ENCODE data around the gene SPIN1. TPM values are rescaled to one million over a fixed set of nuclear protein-coding genes. Genes with fewer than 3 reads are reported as not detected.

The SPIN1 gene
- total and polyA plus RNA-seq, 2 of the 8 experiments (the other 6 are each of a cell fraction or from before 2014, with no cell fraction given), result 69.9 to 139 TPM

DNA sequence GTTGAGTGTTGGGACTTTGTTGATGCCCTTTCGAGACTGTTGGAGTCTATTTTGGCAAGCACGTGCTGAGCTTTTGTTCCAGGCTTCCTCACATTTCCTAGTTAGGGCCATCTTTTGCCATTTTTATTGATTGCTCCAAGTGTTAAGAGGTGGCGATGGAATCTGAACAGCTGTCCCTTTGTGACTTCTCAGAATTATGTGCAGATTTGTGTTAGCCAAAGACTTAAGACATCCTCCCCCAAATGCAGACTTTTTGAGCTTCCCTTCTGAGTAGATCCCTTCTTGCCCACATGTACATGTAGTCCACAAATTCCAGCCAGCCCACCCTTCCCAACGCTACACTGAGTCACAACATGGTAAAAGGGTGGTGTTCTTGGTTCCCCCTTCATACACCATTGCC, 59.2 kb downstream of the SPIN1 start:
- peaks cover 7 to 10% of the 10 kb centered on the region in 2 experiments for H4K20me1 ChIP-seq (replicated peaks in 1 of 2; ENCODE audit: control insufficient read depth in 1 of 2, insufficient read depth in 2 of 2, low read length in 2 of 2)
- H2AK5ac ChIP-seq (ENCODE audit: low read depth, low read length), result 0 out of 2 replicates have a peak overlapping the region, but pooled peaks have one; percentile 70
- DNase-seq (ENCODE audit: low read depth in 1 of 2, low spot score in 2 of 2) (no peak), FAIRE-seq (no peak)
- no peak overlapping the region for H2BK15ac ChIP-seq (ENCODE audit: low read length)
- H3K36me3 ChIP-seq (ENCODE audit: control insufficient read depth in 2 of 4, insufficient read depth in 4 of 4, low read length in 3 of 4), result peaks cover 0 to 17% (median 4%) of the 10 kb centered on the region in 4 experiments; a peak in 5 of 8 replicates
- no peak overlapping the region for H3K56ac ChIP-seq (replicated peaks; ENCODE audit: insufficient read length, low read depth, low read length)
- H2BK120ac ChIP-seq (replicated peaks; ENCODE audit: low read depth, low read length), result no peak overlapping the region
- no peak overlapping the region for H3K4me2 ChIP-seq (ENCODE audit: insufficient read depth in 1 of 2, low read depth in 2 of 2, low read length in 2 of 2)
- no peak overlapping the region for H3K4me3 ChIP-seq (ENCODE audit: extremely low read depth in 1 of 4, insufficient read depth in 2 of 4, low read depth in 3 of 4, low read length in 4 of 4)
- ChIA-PET CTCF (ENCODE audit: partially characterized antibody) (interaction anchor here (0.5 kb wide), 1 partner anchor 792 kb away, joined by 3 read pairs; no protein-coding TSS in a partner anchor), POLR2A (ENCODE audit: partially characterized antibody) (interaction anchor here (1.1 kb wide), 1 partner anchor 14 kb away, joined by 4 read pairs; no protein-coding TSS in a partner anchor)
- H3K79me2 ChIP-seq (ENCODE audit: control insufficient read depth in 1 of 2, insufficient read depth in 2 of 2, low read length in 2 of 2), result peaks cover 2 to 89% of the 10 kb centered on the region in 2 experiments
- no peak overlapping the region for H4K91ac ChIP-seq (replicated peaks; ENCODE audit: insufficient read length, low read length)
- 92% methylated on average over 4 of the region's 4 CpGs; no CpG with 5 or more reads in 1 of the 2 experiments for WGBS, 2 experiments (ENCODE audit: extremely low coverage in 1 of 2, insufficient coverage in 1 of 2, insufficient read length in 1 of 2, insufficient replicate concordance in 2 of 2, low coverage in 1 of 2, low lambda C conversion rate in 2 of 2, missing lambda C conversion rate in 1 of 2)
- H3K14ac ChIP-seq (ENCODE audit: insufficient read length), result no peak overlapping the region
- H3K79me1 ChIP-seq (ENCODE audit: low read depth, low read length), result peaks cover 13% of the 10 kb centered on the region; the same call in 1 of the 2 replicates
- no peak overlapping the region for H2AFZ ChIP-seq (ENCODE audit: low read length)
- H2BK12ac ChIP-seq (ENCODE audit: low read depth, low read length), result no peak overlapping the region
- no peak overlapping the region for H3K23ac ChIP-seq (ENCODE audit: insufficient read length)
- H4K8ac ChIP-seq (ENCODE audit: extremely low read depth, insufficient read depth, low read length), result no peak overlapping the region
- H3K4ac ChIP-seq (replicated peaks; ENCODE audit: insufficient read length, low read depth, low read length), result no peak overlapping the region
- no peak overlapping the region for H3K9ac ChIP-seq (replicated peaks in 1 of 4; ENCODE audit: extremely low read depth in 1 of 4, low read depth in 3 of 4, low read length in 3 of 4)
- H3K27ac ChIP-seq (ENCODE audit: low read depth, low read length), result no peak overlapping the region
- H2BK20ac ChIP-seq (ENCODE audit: low read length), result no peak overlapping the region
- no peaks in the 10 kb centered on the region for H3K9me3 ChIP-seq (ENCODE audit: insufficient read depth in 2 of 2, low read depth in 1 of 2, low read length in 1 of 2)
- no peaks in the 10 kb centered on the region; the same call in 1 of the 2 replicates for H3K23me2 ChIP-seq (ENCODE audit: low read depth, low read length)
- no peaks in the 10 kb centered on the region for H3K27me3 ChIP-seq (replicated peaks in 1 of 4; ENCODE audit: control insufficient read depth in 3 of 4, extremely low read depth in 1 of 4, insufficient read depth in 3 of 4, low read length in 3 of 4)
- H3K4me1 ChIP-seq (replicated peaks in 1 of 4; ENCODE audit: control insufficient read depth in 3 of 4, insufficient read depth in 4 of 4, low read length in 3 of 4), result peaks cover 0 to 6% (median 1%) of the 10 kb centered on the region in 4 experiments; a peak in 3 of 7 replicates
- no peak overlapping the region for H4K5ac ChIP-seq (ENCODE audit: insufficient read length, low read depth, low read length)
- no peak overlapping the region for H3K18ac ChIP-seq (ENCODE audit: extremely low read depth, low read length)
- H2BK5ac ChIP-seq (ENCODE audit: low read depth, low read length), result peak overlapping the region; percentile 60; the same call in 1 of the 2 replicates
- no peak for TF ChIP-seq RBBP5 (IDR thresholded peaks at IDR 0.05; ENCODE audit: borderline replicate concordance, low read depth, low read length)
- TF ChIP-seq BACH1 (IDR thresholded peaks at IDR 0.05; ENCODE audit: low read length), result no peak
- TF ChIP-seq, protein P1, sequence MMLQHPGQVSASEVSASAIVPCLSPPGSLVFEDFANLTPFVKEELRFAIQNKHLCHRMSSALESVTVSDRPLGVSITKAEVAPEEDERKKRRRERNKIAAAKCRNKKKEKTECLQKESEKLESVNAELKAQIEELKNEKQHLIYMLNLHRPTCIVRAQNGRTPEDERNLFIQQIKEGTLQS (IDR thresholded peaks at IDR 0.05; ENCODE audit: insufficient read depth, low read depth, low read length), result no peak
- TF ChIP-seq BRCA1 (IDR thresholded peaks at IDR 0.05; ENCODE audit: low read depth, low read length), result no peak
- no peak for TF ChIP-seq HDAC2 (IDR thresholded peaks at IDR 0.05; ENCODE audit: borderline replicate concordance in 1 of 2, low read depth in 2 of 2, low read length in 2 of 2)
- TF ChIP-seq, protein P2, sequence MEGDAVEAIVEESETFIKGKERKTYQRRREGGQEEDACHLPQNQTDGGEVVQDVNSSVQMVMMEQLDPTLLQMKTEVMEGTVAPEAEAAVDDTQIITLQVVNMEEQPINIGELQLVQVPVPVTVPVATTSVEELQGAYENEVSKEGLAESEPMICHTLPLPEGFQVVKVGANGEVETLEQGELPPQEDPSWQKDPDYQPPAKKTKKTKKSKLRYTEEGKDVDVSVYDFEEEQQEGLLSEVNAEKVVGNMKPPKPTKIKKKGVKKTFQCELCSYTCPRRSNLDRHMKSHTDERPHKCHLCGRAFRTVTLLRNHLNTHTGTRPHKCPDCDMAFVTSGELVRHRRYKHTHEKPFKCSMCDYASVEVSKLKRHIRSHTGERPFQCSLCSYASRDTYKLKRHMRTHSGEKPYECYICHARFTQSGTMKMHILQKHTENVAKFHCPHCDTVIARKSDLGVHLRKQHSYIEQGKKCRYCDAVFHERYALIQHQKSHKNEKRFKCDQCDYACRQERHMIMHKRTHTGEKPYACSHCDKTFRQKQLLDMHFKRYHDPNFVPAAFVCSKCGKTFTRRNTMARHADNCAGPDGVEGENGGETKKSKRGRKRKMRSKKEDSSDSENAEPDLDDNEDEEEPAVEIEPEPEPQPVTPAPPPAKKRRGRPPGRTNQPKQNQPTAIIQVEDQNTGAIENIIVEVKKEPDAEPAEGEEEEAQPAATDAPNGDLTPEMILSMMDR (IDR thresholded peaks at IDR 0.05; ENCODE audit: control extremely low read depth in 1 of 3, insufficient read depth in 1 of 3, low read depth in 1 of 3, low read length in 3 of 3), result no peak
- no peak for TF ChIP-seq POLR2AphosphoS5 (IDR thresholded peaks at IDR 0.05; ENCODE audit: low read depth, low read length)
- TF ChIP-seq TAF7 (optimal IDR thresholded peaks at IDR 0.05; ENCODE audit: borderline replicate concordance, low read depth, low read length), result no peak
- TF ChIP-seq ASH2L (IDR thresholded peaks at IDR 0.05; ENCODE audit: low read length), result no peak
- no peak for TF ChIP-seq CHD2 (IDR thresholded peaks at IDR 0.05; ENCODE audit: low read length)
